Measurements from ENCODE around the gene PLXND1. TPM values are rescaled to one million over a fixed set of nuclear protein-coding genes. Genes with fewer than 3 reads are reported as not detected.

The PLXND1 gene
- total RNA-seq, 4 donors from 2014 or later = 191 to 351 (median 205) TPM

- no peak for TF ChIP-seq CTCF (IDR thresholded peaks at IDR 0.05; ENCODE audit: low read depth)
These were observed 14.5 kb upstream of the PLXND1 start for GRCh38 chr3:129620828-129621559.

- no peak for TF ChIP-seq CTCF (IDR thresholded peaks at IDR 0.05; ENCODE audit: low read depth)
These were observed 13.3 kb upstream of the PLXND1 start for GRCh38 chr3:129619726-129620162.

- no peak for TF ChIP-seq CTCF (IDR thresholded peaks at IDR 0.05; ENCODE audit: low read depth)
These were observed 12.6 kb upstream of the PLXND1 start for GRCh38 chr3:129618901-129619671.

GRCh38 chr3:129618186-129618820 lies 11.8 kb upstream of the PLXND1 start:
- TF ChIP-seq CTCF (IDR thresholded peaks at IDR 0.05; ENCODE audit: low read depth) = no peak

GRCh38 chr3:129617381-129618185 lies 11.1 kb upstream of the PLXND1 start:
- TF ChIP-seq CTCF (IDR thresholded peaks at IDR 0.05; ENCODE audit: low read depth) = no peak

GRCh38 chr3:129616713-129617112 lies 10.2 kb upstream of the PLXND1 start:
- TF ChIP-seq CTCF (IDR thresholded peaks at IDR 0.05; ENCODE audit: low read depth) = no peak
